HG03571 (cell line): ENCODE results near the gene LRCH4.
"Not testable (repeated sequence)": the region's sequence is repeated elsewhere in the genome, so short reads cannot be mapped to it uniquely, and the experiment has no call there.

ENCODE experiments used
- ATAC-seq: cut with Tn5 transposase; IDR thresholded peaks from one replicate; pipeline ENCODE4 v1.9.1; 2021; ENCODE audit not compliant: unreplicated experiment

Gene LRCH4

GRCh38 chr7:100568176-100568895 is 17.6 kb downstream of the LRCH4 start:
- no peak for ATAC-seq

- no peak for ATAC-seq
These were observed 18.2 kb downstream of the LRCH4 start for GRCh38 chr7:100567751-100568175.

DNA sequence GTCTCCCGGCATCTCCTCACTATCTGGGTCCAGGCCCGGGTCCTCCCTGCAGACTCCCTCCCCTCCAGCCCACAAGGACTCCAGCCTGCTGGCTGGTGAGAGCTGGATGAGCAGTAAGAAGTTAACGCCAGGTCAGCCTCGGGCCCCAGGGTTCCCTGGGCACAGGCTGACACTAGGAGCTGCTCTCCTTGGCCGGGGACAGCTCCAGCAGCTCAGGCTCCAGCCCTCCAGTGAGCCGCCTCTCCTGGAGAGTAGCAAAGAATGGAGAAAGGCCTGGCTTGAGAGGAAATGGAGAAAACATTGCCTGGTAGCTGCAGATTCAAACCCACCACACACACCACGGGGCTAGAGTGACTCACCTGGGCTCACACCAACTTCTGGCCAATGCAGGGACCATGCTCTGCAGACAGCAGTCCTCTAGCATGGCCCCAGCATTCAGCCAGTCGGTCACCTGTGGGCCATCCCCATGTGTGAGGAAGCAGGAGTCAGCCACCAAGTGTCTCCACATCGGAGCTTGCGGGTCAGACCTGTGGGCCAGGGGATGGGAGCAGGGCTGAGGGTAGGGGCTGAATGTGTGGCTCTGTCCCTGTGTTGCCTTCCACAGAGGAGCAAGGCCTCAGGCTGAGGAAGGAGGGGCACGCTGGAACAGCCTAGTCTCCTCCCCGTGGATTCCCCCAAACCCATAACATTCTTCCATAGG is 18.7 kb downstream of the LRCH4 start:
- no peak for ATAC-seq

- no peak for ATAC-seq
These were observed 19.9 kb downstream of the LRCH4 start for GRCh38 chr7:100566018-100566531.

- no peak for ATAC-seq
These were observed 20.8 kb downstream of the LRCH4 start for GRCh38 chr7:100565133-100565571.

DNA sequence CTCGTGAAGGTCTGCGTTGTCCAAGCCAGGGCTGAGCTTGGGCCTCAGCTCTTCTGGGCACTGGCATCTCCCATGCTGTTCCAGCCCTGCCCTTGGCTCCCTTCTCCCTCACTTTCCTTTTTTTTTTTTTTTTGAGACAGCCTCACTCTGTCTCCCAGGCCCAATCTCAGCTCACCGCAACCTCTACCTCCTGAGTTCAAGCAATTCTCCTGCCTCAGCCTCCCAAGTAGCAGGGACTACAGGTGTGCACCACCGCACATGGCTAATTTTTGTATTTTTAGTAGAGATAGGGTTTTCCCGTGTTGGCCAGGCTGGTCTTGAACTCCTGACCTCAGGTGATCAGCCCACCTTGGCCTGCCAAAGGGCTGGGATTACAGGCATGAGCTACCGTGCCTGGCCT is 21.5 kb downstream of the LRCH4 start:
- ATAC-seq = not testable (repeated sequence)

- ATAC-seq = no peak
These were observed 22.0 kb downstream of the LRCH4 start for GRCh38 chr7:100563809-100564400.

GRCh38 chr7:100563100-100563564 is 22.8 kb downstream of the LRCH4 start:
- no peak for ATAC-seq

- ATAC-seq = no peak
These were observed 23.5 kb downstream of the LRCH4 start for GRCh38 chr7:100562195-100563099.

GRCh38 chr7:100561491-100562194 is 24.3 kb downstream of the LRCH4 start:
- ATAC-seq = no peak

- ATAC-seq = no peak
These were observed 26.8 kb downstream of the LRCH4 start for GRCh38 chr7:100559127-100559526.

- no peak for ATAC-seq
These were observed 29.4 kb downstream of the LRCH4 start for GRCh38 chr7:100556541-100556940.

- ATAC-seq = no peak
These were observed 30.2 kb downstream of the LRCH4 start for GRCh38 chr7:100555701-100556100.

DNA sequence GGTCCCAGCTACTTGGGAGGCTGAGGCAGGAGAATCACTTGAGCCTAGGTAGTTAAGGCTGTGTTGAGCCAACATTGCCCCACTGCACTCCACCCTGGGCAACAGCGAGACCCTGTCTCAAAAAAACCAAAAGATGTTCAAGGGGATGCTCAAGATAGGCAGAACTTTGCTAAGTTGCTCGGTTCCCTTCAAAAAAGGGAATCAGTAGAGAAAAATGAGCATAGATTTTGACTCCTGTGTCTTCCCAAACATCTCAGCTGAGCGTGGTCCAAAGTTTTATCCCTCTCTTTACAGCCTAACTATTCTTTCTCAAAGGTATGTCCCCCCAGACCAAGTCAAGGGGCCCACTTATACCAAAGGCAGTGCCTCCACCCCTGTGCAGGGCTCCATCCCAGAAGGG is 32.9 kb downstream of the LRCH4 start:
- ATAC-seq = no peak

DNA sequence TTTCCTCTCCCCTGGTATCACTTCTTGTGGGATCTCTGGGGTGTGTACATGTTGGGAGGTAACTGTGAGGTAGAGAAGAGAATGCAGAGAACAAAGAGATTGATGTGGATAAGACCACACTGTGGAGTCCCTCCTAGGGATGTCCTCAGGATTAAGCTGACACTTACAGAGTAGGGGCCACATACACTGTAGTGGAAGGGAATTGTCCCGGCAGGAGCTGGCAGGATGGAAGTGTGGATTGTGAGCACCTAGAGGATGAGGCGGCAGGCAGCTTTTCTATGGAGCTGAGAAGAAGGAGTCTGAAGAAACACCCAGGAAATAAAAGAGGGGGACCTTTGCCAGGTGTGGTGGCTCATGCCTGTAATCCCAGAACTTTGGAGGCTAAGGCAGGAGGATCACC is 33.4 kb downstream of the LRCH4 start:
- ATAC-seq = no peak

- ATAC-seq = not testable (repeated sequence)
These were observed 37.5 kb downstream of the LRCH4 start for GRCh38 chr7:100548446-100548845.

DNA sequence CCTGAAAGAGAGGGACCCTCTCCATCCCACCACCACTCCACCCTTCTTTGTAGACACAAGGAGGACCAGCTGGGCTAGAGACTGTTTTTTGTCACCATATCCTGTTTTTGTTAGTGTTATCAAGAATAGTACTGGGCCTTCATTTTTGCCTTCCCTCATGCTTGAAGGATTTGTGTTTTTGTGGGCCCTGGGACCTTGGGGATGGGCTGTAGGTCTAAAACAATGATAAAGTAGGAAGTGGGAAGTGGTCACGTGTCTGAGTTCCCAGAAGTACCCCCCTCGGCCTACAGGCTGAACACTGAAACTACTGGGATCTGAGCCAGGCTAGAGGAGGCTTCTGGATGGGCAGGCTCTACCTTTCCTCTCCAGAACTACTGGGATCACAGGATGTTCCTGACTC is 38.1 kb downstream of the LRCH4 start:
- no peak for ATAC-seq

GRCh38 chr7:100546926-100547800 is 38.8 kb downstream of the LRCH4 start:
- no peak for ATAC-seq
